GM19238 (cell line): Measurements from ENCODE around the gene HOXC9.

Experiments
- DNase-seq: peaks from one replicate; pipeline ENCODE4 v3.0.0; 2011; ENCODE audit warnings: low spot score; ENCODE audit not compliant: insufficient read length

Gene HOXC9

GRCh38 chr12:53963005-53963404 lies 37.0 kb upstream of the HOXC9 start:
- DNase-seq: no peak

- no peak for DNase-seq
These were observed 36.3 kb upstream of the HOXC9 start for GRCh38 chr12:53963434-53964314.

- DNase-seq: no peak
These were observed 35.6 kb upstream of the HOXC9 start for GRCh38 chr12:53964315-53964713.

- DNase-seq: no peak
These were observed 34.5 kb upstream of the HOXC9 start for GRCh38 chr12:53965281-53966084.

GRCh38 chr12:53966085-53966384 lies 33.9 kb upstream of the HOXC9 start:
- DNase-seq: no peak

GRCh38 chr12:53966385-53967133 lies 33.4 kb upstream of the HOXC9 start:
- DNase-seq: no peak

- DNase-seq: no peak
These were observed 32.5 kb upstream of the HOXC9 start for GRCh38 chr12:53967421-53967925.

- DNase-seq: no peak
These were observed 31.5 kb upstream of the HOXC9 start for GRCh38 chr12:53968214-53969127.

- no peak for DNase-seq
These were observed 30.2 kb upstream of the HOXC9 start for GRCh38 chr12:53969588-53970259.

- no peak for DNase-seq
These were observed 29.5 kb upstream of the HOXC9 start for GRCh38 chr12:53970451-53970850.

GRCh38 chr12:53971129-53971528 lies 28.8 kb upstream of the HOXC9 start:
- DNase-seq: no peak

GRCh38 chr12:53971686-53972085 lies 28.3 kb upstream of the HOXC9 start:
- DNase-seq: no peak

GRCh38 chr12:53972152-53972702 lies 27.7 kb upstream of the HOXC9 start:
- DNase-seq: no peak

GRCh38 chr12:53972722-53973235 lies 27.2 kb upstream of the HOXC9 start, which contains the start of gene HOXC11:
HOXC11 (plus strand) TSS chr12:53973126; CDS start chr12:53973242, 116 bp downstream.
- DNase-seq: no peak

GRCh38 chr12:53973236-53974042 lies 26.5 kb upstream of the HOXC9 start:
- no peak for DNase-seq

GRCh38 chr12:53974084-53975063 lies 25.6 kb upstream of the HOXC9 start, which contains the start of gene HOTAIR:
HOTAIR (minus strand) TSS chr12:53974954.
- peak; percentile 49 for DNase-seq

- peak; percentile 51 for DNase-seq
These were observed 24.9 kb upstream of the HOXC9 start for GRCh38 chr12:53975064-53975471.
